NB4 (cell line): ENCODE results near the gene NR4A1.

ENCODE experiments used
- CTCF ChIP-seq: IDR thresholded peaks from one replicate; pipeline ENCODE4 v1.5.1; 2012; ENCODE audit warnings: low read depth, low read length
- MAX ChIP-seq: IDR thresholded peaks from 2 replicates; pipeline ENCODE4 v1.6.1; 2011; ENCODE audit warnings: low read depth, low read length
- MYC ChIP-seq: IDR thresholded peaks from 2 replicates; pipeline ENCODE4 v1.6.1; 2011; ENCODE audit warnings: low read depth, low read length
- POLR2A ChIP-seq: IDR thresholded peaks from 2 replicates; pipeline ENCODE4 v1.6.1; 2011; ENCODE audit warnings: mild to moderate bottlenecking; ENCODE audit not compliant: insufficient read length; ENCODE audit errors: extremely low read depth

GRCh38 chr12:52013626-52014310 is 37.5 kb upstream of the NR4A1 start:
- no peak for TF ChIP-seq CTCF
- TF ChIP-seq POLR2A = no peak
- TF ChIP-seq MYC = no peak
- no peak for TF ChIP-seq MAX
